PC-3 (cell line): Measurements from ENCODE around the gene KCNK5. TPM values are rescaled to one million over a fixed set of nuclear protein-coding genes. Genes with fewer than 3 reads are reported as not detected.

Experiments used
- ATAC-seq: fragments of 200-7000 bp; cut with Tn5 transposase; 2 replicates; pipeline ENCODE4 v1.9.1; 2020; ENCODE audit warnings: mild to moderate bottlenecking, moderate library complexity
- BruUV-seq: library from RNA; stranded (reverse); fragments of 400-500 nt; replicated peaks from 2 replicates; lab custom pipeline; 2021; lab: Mats Ljungman, UMichigan
- CTCF ChIA-PET: fragments of 300-600 bp; sonication (Branson Sonifier 250); formaldehyde crosslinking; loops from one replicate; lab custom pipeline; 2022; ENCODE audit warnings: antibody characterized with exemption; lab: Charles Lee
- POLR2A ChIA-PET: fragments of 300-600 bp; sonication (Branson Sonifier 250); formaldehyde crosslinking; loops from one replicate; lab custom pipeline; 2022; ENCODE audit warnings: antibody characterized with exemption; ENCODE audit not compliant: unreplicated experiment; lab: Charles Lee
- DNase-seq: peaks from one replicate; pipeline ENCODE4 v3.0.0-alpha.2; 2015
- H2AFZ ChIP-seq: fragments of 300-600 bp; sonication (generic); 2 replicates; pipeline ENCODE4 v1.6.0; 2016; ENCODE audit warnings: antibody characterized with exemption, low read length
- H3F3A ChIP-seq: fragments of 300-600 bp; sonication (generic); one replicate; pipeline ENCODE4 v1.6.0; 2017; ENCODE audit warnings: antibody characterized with exemption, low read length, control low read depth, mild to moderate bottlenecking; ENCODE audit not compliant: unreplicated experiment
- H3K27ac ChIP-seq: fragments of 300-600 bp; sonication (generic); 2 replicates; pipeline ENCODE4 v1.5.1; 2016; ENCODE audit warnings: mild to moderate bottlenecking, low read length
- H3K27me3 ChIP-seq: fragments of 300-600 bp; sonication (generic); 2 replicates; pipeline ENCODE4 v1.6.1; 2016; ENCODE audit warnings: low read length, mixed read lengths
- H3K36me3 ChIP-seq: fragments of 300-600 bp; sonication (generic); 2 replicates; pipeline ENCODE4 v1.6.1; 2016; ENCODE audit warnings: low read depth, mixed run types, low read length, mixed read lengths
- H3K4me1 ChIP-seq: fragments of 300-600 bp; sonication (generic); 2 replicates; pipeline ENCODE4 v1.5.1; 2016; ENCODE audit warnings: low read length; ENCODE audit not compliant: insufficient read depth
- H3K4me2 ChIP-seq: fragments of 300-600 bp; sonication (generic); 2 replicates; pipeline ENCODE4 v1.6.0; 2016; ENCODE audit warnings: low read length
- H3K4me3 ChIP-seq: fragments of 300-600 bp; sonication (generic); 2 replicates; pipeline ENCODE4 v1.5.1; 2016; ENCODE audit warnings: mild to moderate bottlenecking, low read length, mixed read lengths
- H3K79me2 ChIP-seq: fragments of 300-600 bp; sonication (generic); 2 replicates; pipeline ENCODE4 v1.6.1; 2017; ENCODE audit warnings: low read length, mixed read lengths
- H3K9ac ChIP-seq: fragments of 300-600 bp; sonication (generic); 2 replicates; pipeline ENCODE4 v1.6.0; 2016; ENCODE audit warnings: mild to moderate bottlenecking, low read length
- H3K9me2 ChIP-seq: fragments of 300-600 bp; sonication (generic); replicated peaks from 2 replicates; pipeline ENCODE4 v1.6.1; 2016; ENCODE audit warnings: mixed run types, low read length, mixed read lengths
- H3K9me3 ChIP-seq: fragments of 300-600 bp; sonication (generic); 2 replicates; pipeline ENCODE4 v1.6.1; 2016; ENCODE audit warnings: low read length, mixed read lengths
- H4K20me1 ChIP-seq: fragments of 300-600 bp; sonication (generic); 2 replicates; pipeline ENCODE4 v1.6.1; 2016; ENCODE audit warnings: low read length, mixed read lengths
- CTCF ChIP-seq: fragments of 300-600 bp; sonication (generic); conservative IDR thresholded peaks from 2 replicates; pipeline ENCODE4 v1.5.1; 2017; ENCODE audit warnings: antibody characterized with exemption, low read depth, mild to moderate bottlenecking, low read length
- EZH2 ChIP-seq: fragments of 300-600 bp; sonication (generic); IDR thresholded peaks from one replicate; pipeline ENCODE4 v1.6.1; 2017; ENCODE audit warnings: antibody characterized with exemption, mild to moderate bottlenecking, low read length; ENCODE audit not compliant: unreplicated experiment
- EZH2phosphoT487 ChIP-seq: fragments of 300-600 bp; sonication (generic); IDR thresholded peaks from 2 replicates; pipeline ENCODE4 v1.6.1; 2018; ENCODE audit warnings: mild to moderate bottlenecking, antibody characterized with exemption, low read length, borderline replicate concordance
- intact Hi-C: fragments of 100-400 bp; cut with micrococcal nuclease; formaldehyde crosslinking; loops from 2 replicates; pipeline ENCODE4 v1.9.0; 2023
- total RNA-seq: library from RNA; depleted of rRNA; stranded (reverse); fragments of >200 nt; gene quantifications from 2 replicates; pipeline ENCODE4 v1.2.3, GENCODE V29; 2014

KCNK5 gene
- total RNA-seq, 1 experiment from 2014 or later, result 3.5 TPM

GRCh38 chr6:39181333-39181732 lies 47.9 kb downstream of the KCNK5 start:
- no TSS peak for BruUV-seq
- H3K9ac ChIP-seq, result no peak overlapping the region
- H3K79me2 ChIP-seq, result no peaks in the 10 kb centered on the region
- ChIA-PET CTCF (no interaction called here), POLR2A (no interaction called here)
- H2AFZ ChIP-seq, result no peak overlapping the region
- intact Hi-C loops, result no loop called here
- no peaks in the 10 kb centered on the region for H3K9me3 ChIP-seq
- no peaks in the 10 kb centered on the region for H3K9me2 ChIP-seq
- no peaks in the 10 kb centered on the region for H3F3A ChIP-seq
- no peak overlapping the region for H3K27ac ChIP-seq
- DNase-seq, result no peak
- no peaks in the 10 kb centered on the region for H3K27me3 ChIP-seq
- no peak for ATAC-seq
- H3K4me2 ChIP-seq, result no peak overlapping the region
- H3K4me1 ChIP-seq, result peaks cover 13% of the 10 kb centered on the region
- TF ChIP-seq CTCF, result no peak
- TF ChIP-seq EZH2phosphoT487, result no peak
- no peak for TF ChIP-seq EZH2
- no peaks in the 10 kb centered on the region for H3K36me3 ChIP-seq
- no peaks in the 10 kb centered on the region for H4K20me1 ChIP-seq
- no peak overlapping the region for H3K4me3 ChIP-seq

GRCh38 chr6:39178804-39179203 lies 50.5 kb downstream of the KCNK5 start:
- Histone ChIP-seq H3K9ac (no peak overlapping the region), H3K79me2 (no peaks in the 10 kb centered on the region), H3K4me2 (no peak overlapping the region), H3K9me3 (no peaks in the 10 kb centered on the region), H3K36me3 (no peaks in the 10 kb centered on the region), H3K27me3 (no peaks in the 10 kb centered on the region), H3K27ac (no peak overlapping the region), H3K9me2 (no peaks in the 10 kb centered on the region), H3K4me1 (no peaks in the 10 kb centered on the region), H4K20me1 (no peaks in the 10 kb centered on the region), H2AFZ (no peak overlapping the region), H3K4me3 (no peak overlapping the region), H3F3A (no peaks in the 10 kb centered on the region)
- BruUV-seq, result no TSS peak
- no peak for DNase-seq
- CTCF ChIA-PET, result no interaction called here
- no peak for ATAC-seq
- intact Hi-C loops, result no loop called here
- TF ChIP-seq EZH2 (no peak), CTCF (no peak), EZH2phosphoT487 (no peak)
- POLR2A ChIA-PET, result no interaction called here

GRCh38 chr6:39178235-39178634 lies 51.0 kb downstream of the KCNK5 start:
- H3K4me3 ChIP-seq, result no peak overlapping the region
- no peaks in the 10 kb centered on the region for H4K20me1 ChIP-seq
- no peak overlapping the region for H2AFZ ChIP-seq
- H3F3A ChIP-seq, result no peaks in the 10 kb centered on the region
- no peaks in the 10 kb centered on the region for H3K4me1 ChIP-seq
- no peaks in the 10 kb centered on the region for H3K27me3 ChIP-seq
- no peak for DNase-seq
- H3K79me2 ChIP-seq, result no peaks in the 10 kb centered on the region
- H3K9me3 ChIP-seq, result no peaks in the 10 kb centered on the region
- no peak overlapping the region for H3K9ac ChIP-seq
- intact Hi-C loops, result no loop called here
- ATAC-seq, result no peak
- H3K36me3 ChIP-seq, result no peaks in the 10 kb centered on the region
- TF ChIP-seq EZH2phosphoT487 (no peak), CTCF (no peak), EZH2 (no peak)
- H3K4me2 ChIP-seq, result no peak overlapping the region
- H3K9me2 ChIP-seq, result no peaks in the 10 kb centered on the region
- no TSS peak for BruUV-seq
- H3K27ac ChIP-seq, result no peak overlapping the region
- ChIA-PET POLR2A (no interaction called here), CTCF (no interaction called here)
